ENCODE measurements around the gene EVA1C.

GRCh38 chr21:32476661-32477423 is 64.3 kb downstream of the EVA1C start:
- no peak for TF ChIP-seq CTCF (conservative IDR thresholded peaks at IDR 0.05 in 1 of 2, IDR thresholded peaks at IDR 0.05 in 1 of 2; ENCODE audit: extremely low read depth in 1 of 2, insufficient read depth in 1 of 2, low read depth in 1 of 2, low read length in 2 of 2)
- TF ChIP-seq EZH2 (IDR thresholded peaks at IDR 0.05; ENCODE audit: borderline replicate concordance, low read length): no peak
